Omental fat pad (tissue), 4 donors: ENCODE measurements around the gene XRCC1. TPM values are rescaled to one million over a fixed set of nuclear protein-coding genes. Genes with fewer than 3 reads are reported as not detected.
A peak's percentile ranks its signal among the peaks of the same experiment; 100 is the strongest.

ENCODE experiments used
- ATAC-seq: fragments of 150-250 bp; one replicate; pipeline ENCODE4 v1.9.1; 2016; ENCODE audit warnings: mild to moderate bottlenecking, moderate library complexity; ENCODE audit not compliant: low FRiP score
- DNase-seq: peaks from one replicate; pipeline ENCODE4 v3.0.0-alpha.2; 2019; ENCODE audit warnings: low spot score
- total RNA-seq, 4 donors: library from RNA; depleted of rRNA; stranded (reverse); fragments of >200 nt; gene quantifications; one replicate each; pipeline ENCODE4 v1.1.0, GENCODE V29; 2016
- TF ChIP-seq, protein P1 (sequence below), 3 donors: fragments of 450-650 bp; IDR thresholded peaks; one replicate each; pipeline ENCODE4 v1.5.1; 2016 to 2017; ENCODE audit warnings: antibody characterized with exemption in 3 of 3, mild to moderate bottlenecking in 3 of 3, moderate library complexity in 2 of 3

The XRCC1 gene
- total RNA-seq, 4 donors from 2014 or later: 13.0 to 24.1 (median 15.8) TPM

DNA sequence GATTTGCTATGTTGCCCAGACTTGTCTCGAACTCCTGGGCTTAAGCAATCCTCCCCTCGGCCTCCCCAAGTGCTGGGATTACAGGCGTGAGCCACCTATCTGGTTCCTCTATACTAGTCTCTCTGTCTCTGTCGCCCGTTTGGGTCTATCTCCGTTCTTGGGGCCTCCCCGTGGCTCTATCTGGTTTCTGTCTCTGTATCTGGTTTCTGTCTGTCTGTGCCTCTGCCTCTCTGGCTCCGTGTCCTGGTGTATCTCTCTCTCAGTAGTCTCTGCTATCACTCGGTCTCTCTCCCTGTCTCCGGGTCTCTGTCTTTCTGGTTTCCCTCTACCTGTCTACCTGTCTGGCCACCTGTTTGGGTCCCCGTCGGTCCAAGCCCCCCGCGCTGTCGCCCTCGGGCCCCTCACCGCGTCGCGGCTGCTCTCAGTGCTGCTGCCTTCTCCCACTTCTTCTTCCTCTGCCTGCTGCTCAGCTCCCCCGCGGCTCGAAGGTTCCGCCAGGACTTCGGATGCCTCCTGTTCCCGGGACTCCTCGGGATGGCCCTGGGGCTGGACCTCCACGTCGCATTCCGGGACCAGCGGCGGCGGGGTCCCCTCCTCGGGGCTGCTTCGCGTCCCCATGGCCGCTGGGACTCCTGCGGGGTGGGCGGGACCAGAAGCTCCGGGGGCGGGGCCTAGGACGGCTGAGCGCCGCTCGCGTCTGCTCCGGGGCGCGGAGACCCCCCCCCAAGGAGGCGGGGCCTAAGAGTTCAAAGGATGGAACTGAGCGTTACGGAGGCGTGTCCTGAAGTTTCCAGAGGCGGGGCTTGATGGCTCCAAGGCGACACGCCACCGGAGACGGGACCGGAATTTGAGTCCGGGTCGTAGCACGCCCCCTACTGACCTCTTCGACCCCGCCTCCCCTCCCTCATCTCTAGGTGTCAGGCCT is 71.6 kb downstream of the XRCC1 start:
- TF ChIP-seq, protein P1, sequence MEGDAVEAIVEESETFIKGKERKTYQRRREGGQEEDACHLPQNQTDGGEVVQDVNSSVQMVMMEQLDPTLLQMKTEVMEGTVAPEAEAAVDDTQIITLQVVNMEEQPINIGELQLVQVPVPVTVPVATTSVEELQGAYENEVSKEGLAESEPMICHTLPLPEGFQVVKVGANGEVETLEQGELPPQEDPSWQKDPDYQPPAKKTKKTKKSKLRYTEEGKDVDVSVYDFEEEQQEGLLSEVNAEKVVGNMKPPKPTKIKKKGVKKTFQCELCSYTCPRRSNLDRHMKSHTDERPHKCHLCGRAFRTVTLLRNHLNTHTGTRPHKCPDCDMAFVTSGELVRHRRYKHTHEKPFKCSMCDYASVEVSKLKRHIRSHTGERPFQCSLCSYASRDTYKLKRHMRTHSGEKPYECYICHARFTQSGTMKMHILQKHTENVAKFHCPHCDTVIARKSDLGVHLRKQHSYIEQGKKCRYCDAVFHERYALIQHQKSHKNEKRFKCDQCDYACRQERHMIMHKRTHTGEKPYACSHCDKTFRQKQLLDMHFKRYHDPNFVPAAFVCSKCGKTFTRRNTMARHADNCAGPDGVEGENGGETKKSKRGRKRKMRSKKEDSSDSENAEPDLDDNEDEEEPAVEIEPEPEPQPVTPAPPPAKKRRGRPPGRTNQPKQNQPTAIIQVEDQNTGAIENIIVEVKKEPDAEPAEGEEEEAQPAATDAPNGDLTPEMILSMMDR (IDR thresholded peaks at IDR 0.05): no peak

DNA sequence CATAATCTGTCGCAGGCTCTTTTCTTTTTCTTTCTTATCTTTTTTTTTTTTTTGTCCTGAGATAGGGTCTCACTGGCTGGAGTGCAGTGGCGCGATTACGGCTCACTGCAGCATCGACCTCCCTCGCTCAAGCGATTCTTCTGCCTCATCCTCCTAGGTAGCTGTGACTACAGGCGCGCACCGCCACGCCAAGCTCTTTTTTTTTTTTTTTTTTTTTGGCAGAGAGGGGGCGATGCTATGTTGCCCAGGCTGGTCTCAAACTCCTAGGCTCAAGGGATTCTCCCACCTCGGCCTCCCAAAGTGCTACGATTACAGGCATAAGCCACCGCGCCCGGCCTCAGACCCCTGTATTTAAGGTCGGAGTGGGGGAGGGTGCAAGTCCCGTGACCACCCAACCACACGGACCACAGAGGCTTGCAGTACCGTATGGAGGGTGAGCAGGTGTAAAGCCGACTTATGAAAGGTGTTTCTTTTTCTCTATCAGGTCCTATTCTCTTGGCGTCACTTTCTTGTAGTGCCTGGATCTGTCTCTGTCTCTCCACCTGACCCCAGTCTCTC is 72.8 kb downstream of the XRCC1 start:
- DNase-seq (no peak), ATAC-seq (no peak)
- TF ChIP-seq, protein P1 (IDR thresholded peaks at IDR 0.05): no peak

More for the DNA sequence above, 71.6 kb downstream of the XRCC1 start:
- ATAC-seq (peak; percentile 98), DNase-seq (peak; percentile 93)

DNA sequence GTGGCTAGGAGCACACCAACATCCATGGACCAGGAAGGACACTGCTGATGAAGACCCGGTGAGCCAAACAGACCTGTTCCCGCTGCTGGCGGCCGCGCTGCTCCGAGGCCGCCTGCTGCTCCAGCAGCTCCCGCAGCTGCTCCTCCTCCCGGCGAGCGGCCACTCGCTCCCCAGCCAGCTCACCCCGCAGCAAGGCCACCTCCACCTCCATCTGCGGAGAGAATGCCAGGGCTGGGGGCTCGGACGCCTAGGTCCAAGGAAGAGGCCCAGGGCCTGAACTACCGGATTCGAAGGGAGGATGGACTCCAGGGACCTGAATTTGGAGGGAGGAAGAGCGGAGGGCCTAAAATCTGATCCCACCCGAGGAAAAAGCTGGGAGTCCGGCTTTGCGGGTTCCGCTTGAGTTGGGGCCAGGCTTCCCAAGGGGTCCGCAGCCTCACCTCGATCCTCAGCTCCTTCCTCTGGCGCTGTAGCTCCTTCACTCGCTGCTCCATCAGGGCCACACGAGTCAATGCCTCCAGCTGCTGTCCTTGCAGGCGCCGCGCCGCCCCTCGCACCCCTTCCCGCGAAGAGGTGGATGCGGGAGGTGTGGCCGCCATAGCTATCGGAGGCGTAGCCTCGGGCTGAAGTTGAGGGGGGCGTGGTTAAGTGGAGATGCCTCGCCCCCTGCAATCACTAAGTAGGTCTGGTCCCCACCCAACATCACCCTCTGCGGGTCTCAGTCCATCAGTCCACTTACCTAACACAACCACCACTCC is 73.5 kb downstream of the XRCC1 start:
- ATAC-seq (no peak), DNase-seq (no peak)
- TF ChIP-seq, protein P1 (IDR thresholded peaks at IDR 0.05): no peak

DNA sequence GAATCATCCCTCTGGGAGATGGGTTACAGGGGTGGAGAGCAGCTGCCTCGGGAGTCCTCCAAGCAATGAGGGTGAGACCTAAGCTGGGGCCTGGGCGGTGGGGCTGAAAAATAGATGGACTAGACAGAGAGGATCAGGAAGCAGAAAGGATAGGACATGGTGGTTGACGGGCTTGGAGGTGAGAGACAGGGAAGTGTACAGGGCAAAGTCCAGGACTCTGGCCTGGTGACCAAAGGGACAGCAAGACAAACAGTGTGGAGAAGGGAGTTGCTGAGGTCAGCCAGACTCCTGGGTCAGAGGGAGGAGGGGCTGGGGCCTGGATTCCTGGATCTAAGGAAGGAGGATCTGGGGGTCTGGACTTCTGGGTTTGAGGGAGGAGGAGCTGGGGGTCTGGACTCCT is 76.3 kb downstream of the XRCC1 start:
- no peak for ATAC-seq
- TF ChIP-seq, protein P1 (IDR thresholded peaks at IDR 0.05): no peak
- no peak for DNase-seq

DNA sequence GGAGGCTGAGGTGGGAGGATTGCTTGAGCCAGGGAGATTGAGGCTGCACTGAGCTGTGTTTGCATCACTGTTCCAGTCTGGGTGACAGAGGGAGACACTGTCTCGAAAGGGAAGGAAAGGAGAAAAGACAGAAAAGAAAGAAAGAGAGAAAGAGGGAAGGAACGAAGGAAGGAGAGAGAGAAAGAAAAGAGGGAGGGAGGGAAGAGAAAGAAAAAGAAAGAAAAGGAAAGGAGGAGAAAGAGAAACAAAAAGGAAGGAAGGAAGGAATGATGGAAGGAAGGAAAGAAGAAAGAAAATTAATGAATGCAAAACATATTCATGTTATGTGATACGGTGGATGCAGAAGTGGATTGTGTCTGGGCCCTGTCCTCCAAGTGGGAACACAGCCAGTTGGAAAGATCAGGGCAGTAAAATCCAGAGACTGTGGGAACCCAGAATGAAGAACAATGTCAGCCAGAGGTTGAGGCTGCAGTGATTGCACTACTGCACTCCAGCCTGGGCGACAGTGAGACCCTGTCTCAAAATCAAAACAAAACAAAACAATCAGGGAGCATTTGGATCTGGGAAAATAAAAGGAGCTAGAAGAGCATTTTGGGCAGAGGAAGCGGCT is 77.0 kb downstream of the XRCC1 start:
- DNase-seq (no peak), ATAC-seq (no peak)
- TF ChIP-seq, protein P1 (IDR thresholded peaks at IDR 0.05): no peak

DNA sequence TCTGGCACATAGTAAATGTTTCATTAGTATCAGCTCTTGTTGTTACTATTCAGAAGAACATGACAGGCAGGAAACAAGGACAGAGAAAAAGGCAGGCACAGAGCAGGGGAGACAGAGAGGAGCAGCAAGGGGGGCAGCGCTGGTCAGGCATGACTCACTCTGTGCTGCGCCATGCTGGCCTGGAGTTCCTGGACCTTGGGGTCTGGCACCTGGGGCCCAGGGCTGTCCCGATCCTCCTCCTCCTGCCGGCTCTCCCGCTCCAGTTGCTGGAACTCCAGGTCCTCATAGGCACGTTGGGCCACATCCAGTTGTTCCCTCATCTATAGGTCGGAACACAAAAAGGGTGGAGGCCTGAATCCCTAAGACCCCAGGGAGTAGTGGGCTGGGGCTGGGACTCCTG is 78.4 kb downstream of the XRCC1 start:
- TF ChIP-seq, protein P1 (IDR thresholded peaks at IDR 0.05): no peak
- DNase-seq (no peak), ATAC-seq (no peak)
